ENCODE results near the gene SPACA1.

DNA sequence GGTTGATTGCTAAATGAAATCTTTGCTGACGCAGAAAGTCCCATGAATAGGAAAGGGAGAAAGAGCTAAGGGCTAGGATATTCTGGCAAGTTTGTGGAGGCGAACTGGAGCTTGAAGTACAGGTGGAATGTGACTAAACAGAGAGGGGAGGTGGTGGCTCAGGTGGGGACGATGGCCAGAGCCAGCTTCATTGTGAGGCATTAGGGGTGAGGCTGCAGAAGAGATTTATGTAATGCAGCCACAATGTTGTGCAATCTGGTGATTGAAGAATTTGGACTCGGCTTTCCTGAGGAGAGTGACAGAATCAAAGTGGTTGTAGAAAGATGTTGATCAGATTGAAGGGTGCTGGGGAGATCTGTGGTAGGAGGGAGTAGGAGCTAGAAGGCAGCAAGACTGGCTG, 42.9 kb upstream of the SPACA1 start:
- TF ChIP-seq KDM1A (IDR thresholded peaks at IDR 0.05; ENCODE audit: low read depth) (no peak), MYC (IDR thresholded peaks at IDR 0.05; ENCODE audit: borderline replicate concordance, low read length) (no peak), MAZ (IDR thresholded peaks at IDR 0.05; ENCODE audit: borderline replicate concordance, low read depth, low read length) (no peak), CBX8 (IDR thresholded peaks at IDR 0.05) (no peak), BHLHE40 (IDR thresholded peaks at IDR 0.05; ENCODE audit: low read depth, low read length) (no peak)
- TF ChIP-seq, protein P1, sequence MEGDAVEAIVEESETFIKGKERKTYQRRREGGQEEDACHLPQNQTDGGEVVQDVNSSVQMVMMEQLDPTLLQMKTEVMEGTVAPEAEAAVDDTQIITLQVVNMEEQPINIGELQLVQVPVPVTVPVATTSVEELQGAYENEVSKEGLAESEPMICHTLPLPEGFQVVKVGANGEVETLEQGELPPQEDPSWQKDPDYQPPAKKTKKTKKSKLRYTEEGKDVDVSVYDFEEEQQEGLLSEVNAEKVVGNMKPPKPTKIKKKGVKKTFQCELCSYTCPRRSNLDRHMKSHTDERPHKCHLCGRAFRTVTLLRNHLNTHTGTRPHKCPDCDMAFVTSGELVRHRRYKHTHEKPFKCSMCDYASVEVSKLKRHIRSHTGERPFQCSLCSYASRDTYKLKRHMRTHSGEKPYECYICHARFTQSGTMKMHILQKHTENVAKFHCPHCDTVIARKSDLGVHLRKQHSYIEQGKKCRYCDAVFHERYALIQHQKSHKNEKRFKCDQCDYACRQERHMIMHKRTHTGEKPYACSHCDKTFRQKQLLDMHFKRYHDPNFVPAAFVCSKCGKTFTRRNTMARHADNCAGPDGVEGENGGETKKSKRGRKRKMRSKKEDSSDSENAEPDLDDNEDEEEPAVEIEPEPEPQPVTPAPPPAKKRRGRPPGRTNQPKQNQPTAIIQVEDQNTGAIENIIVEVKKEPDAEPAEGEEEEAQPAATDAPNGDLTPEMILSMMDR (IDR thresholded peaks at IDR 0.05), result no peak

All from A549 (cell line).